ENCODE results near the gene POU4F2.

The POU4F2 gene

GRCh38 chr4:146638786-146639505 is at the start of gene POU4F2:
Gene POU4F2, plus strand, starts transcription at chr4:146638893. Its CDS starts 248 bp downstream, at chr4:146639141.
- DNase-seq, result no peak

- no peak for DNase-seq
These were observed 47.9 kb upstream of the POU4F2 start for GRCh38 chr4:146590801-146591200.

GRCh38 chr4:146592019-146592418 is 46.7 kb upstream of the POU4F2 start:
- no peak for DNase-seq

GRCh38 chr4:146632770-146633470 is 5.8 kb upstream of the POU4F2 start:
- no peak for DNase-seq

GRCh38 chr4:146633471-146633800 is 5.3 kb upstream of the POU4F2 start:
- no peak for DNase-seq

GRCh38 chr4:146634825-146635224 is 3.9 kb upstream of the POU4F2 start:
- DNase-seq, result no peak

- no peak for DNase-seq
These were observed 916 bp upstream of the POU4F2 start for GRCh38 chr4:146637621-146638332.

- no peak for DNase-seq
These were observed 334 bp upstream of the POU4F2 start for GRCh38 chr4:146638333-146638785.

GRCh38 chr4:146639506-146639932 is 826 bp downstream of the POU4F2 start:
- no peak for DNase-seq

GRCh38 chr4:146640021-146640464 is 1.4 kb downstream of the POU4F2 start:
- no peak for DNase-seq

GRCh38 chr4:146640465-146641061 is 1.9 kb downstream of the POU4F2 start:
- DNase-seq, result no peak

- no peak for DNase-seq
These were observed 3.1 kb downstream of the POU4F2 start for GRCh38 chr4:146641762-146642161.

GRCh38 chr4:146643812-146644401 is 5.2 kb downstream of the POU4F2 start:
- no peak for DNase-seq

- DNase-seq, result no peak
These were observed 7.2 kb downstream of the POU4F2 start for GRCh38 chr4:146645921-146646320.

- no peak for DNase-seq
These were observed 8.1 kb downstream of the POU4F2 start for GRCh38 chr4:146646593-146647325.

GRCh38 chr4:146647615-146648460 is 9.1 kb downstream of the POU4F2 start:
- no peak for DNase-seq

- no peak for DNase-seq
These were observed 9.7 kb downstream of the POU4F2 start for GRCh38 chr4:146648461-146648783.

- no peak for DNase-seq
These were observed 10.5 kb downstream of the POU4F2 start for GRCh38 chr4:146649232-146649631.

GRCh38 chr4:146650034-146650433 is 11.3 kb downstream of the POU4F2 start:
- DNase-seq, result no peak

- no peak for DNase-seq
These were observed 16.2 kb downstream of the POU4F2 start for GRCh38 chr4:146654687-146655520.

GRCh38 chr4:146655521-146655856 is 16.8 kb downstream of the POU4F2 start:
- no peak for DNase-seq

Data from right hindlimb (tissue), 1 donor.